ENCODE data around the gene RAD51C.

GRCh38 chr17:58702045-58702476, 9.7 kb downstream of the RAD51C start:
- TF ChIP-seq CTCF (IDR thresholded peaks at IDR 0.05; ENCODE audit: insufficient read depth, low read depth, low read length) (no peak), EZH2 (IDR thresholded peaks at IDR 0.05; ENCODE audit: insufficient read depth, low read length) (no peak)
